GM19372 (cell line): ENCODE results near the gene TTF1.

Experiments
- ATAC-seq: cut with Tn5 transposase; IDR thresholded peaks from one replicate; pipeline ENCODE4 v1.9.1; 2021; ENCODE audit warnings: mild to moderate bottlenecking, low read depth, moderate library complexity; ENCODE audit not compliant: unreplicated experiment

The TTF1 gene

GRCh38 chr9:132406554-132407122 is at the start of gene TTF1:
TSS of gene TTF1 (minus strand) at chr9:132406840. CDS start at chr9:132402821, 4,019 bp downstream.
- peak; percentile 69 for ATAC-seq

GRCh38 chr9:132456241-132456640 is 49.6 kb upstream of the TTF1 start:
- no peak for ATAC-seq

GRCh38 chr9:132451276-132451675 is 44.6 kb upstream of the TTF1 start:
- ATAC-seq, result no peak

- no peak for ATAC-seq
These were observed 41.3 kb upstream of the TTF1 start for GRCh38 chr9:132447902-132448301.

- ATAC-seq, result no peak
These were observed 40.7 kb upstream of the TTF1 start for GRCh38 chr9:132447346-132447745.

GRCh38 chr9:132446887-132447286 is 40.2 kb upstream of the TTF1 start:
- ATAC-seq, result no peak

GRCh38 chr9:132443951-132444607 is 37.4 kb upstream of the TTF1 start:
- ATAC-seq, result no peak

GRCh38 chr9:132441404-132441803 is 34.8 kb upstream of the TTF1 start:
- ATAC-seq, result no peak

- no peak for ATAC-seq
These were observed 34.1 kb upstream of the TTF1 start for GRCh38 chr9:132440735-132441134.

GRCh38 chr9:132439153-132439552 is 32.5 kb upstream of the TTF1 start:
- ATAC-seq, result no peak

GRCh38 chr9:132434881-132435280 is 28.2 kb upstream of the TTF1 start:
- ATAC-seq, result no peak

- no peak for ATAC-seq
These were observed 24.4 kb upstream of the TTF1 start for GRCh38 chr9:132430998-132431397.

GRCh38 chr9:132426639-132427414 is 20.2 kb upstream of the TTF1 start:
- no peak for ATAC-seq

- ATAC-seq, result no peak
These were observed 19.0 kb upstream of the TTF1 start for GRCh38 chr9:132425675-132426062.

GRCh38 chr9:132424857-132425674 is 18.4 kb upstream of the TTF1 start:
- ATAC-seq, result no peak

GRCh38 chr9:132423503-132423902 is 16.9 kb upstream of the TTF1 start:
- ATAC-seq, result no peak

- ATAC-seq, result no peak
These were observed 15.9 kb upstream of the TTF1 start for GRCh38 chr9:132422574-132422973.

GRCh38 chr9:132418726-132419363 is 12.2 kb upstream of the TTF1 start:
- ATAC-seq, result no peak

GRCh38 chr9:132415181-132415580 is 8.5 kb upstream of the TTF1 start:
- ATAC-seq, result no peak

- ATAC-seq, result no peak
These were observed 8.1 kb upstream of the TTF1 start for GRCh38 chr9:132414731-132415130.
